ENCODE measurements around the gene HHLA2.

HHLA2 gene

DNA sequence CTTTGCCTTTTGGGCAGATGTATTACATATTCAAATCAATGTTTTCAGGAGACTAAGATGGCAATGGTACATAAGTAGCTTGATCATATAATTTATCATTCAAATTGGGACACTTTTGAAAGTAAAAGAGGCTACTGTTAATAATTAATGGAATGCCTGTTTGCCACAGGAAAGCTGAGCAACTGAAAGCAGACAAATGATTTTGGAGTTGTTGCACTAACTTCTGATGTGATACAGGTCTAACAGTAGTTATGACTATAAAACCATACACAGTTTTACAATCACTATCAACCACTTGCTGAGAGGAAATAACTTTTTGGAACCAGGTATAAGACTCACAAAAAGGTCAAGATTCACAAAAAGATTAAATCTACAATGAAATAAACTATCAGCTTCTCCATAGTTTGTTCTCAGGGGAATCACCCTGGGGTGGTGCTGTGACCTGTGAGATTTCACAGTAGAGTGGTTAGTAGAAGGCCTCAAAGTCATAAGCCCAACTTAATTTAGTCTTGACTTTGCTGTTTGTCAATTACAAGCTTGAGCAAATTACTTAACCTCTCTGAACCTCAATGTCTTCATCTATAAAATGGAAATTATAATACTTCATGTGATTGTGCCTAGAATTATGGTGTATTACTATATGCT, 42.7 kb downstream of the HHLA2 start:
- no peak for DNase-seq
- no peak overlapping the region for H3K27ac Mint-ChIP-seq
- ATAC-seq (replicated peaks): no peak

GRCh38 chr3:108341911-108342310, 45.6 kb downstream of the HHLA2 start:
- H3K9me3 Mint-ChIP-seq: no peaks in the 10 kb centered on the region
- H3K4me3 Mint-ChIP-seq: no peak overlapping the region
- no peak overlapping the region for H3K27ac Mint-ChIP-seq
- H3K4me1 Mint-ChIP-seq (ENCODE audit: low read depth in 2 of 2): peaks cover 0 to 7% of the 10 kb centered on the region in 2 donors
- DNase-seq (no peak), ATAC-seq (replicated peaks) (no peak)
- H3K27me3 Mint-ChIP-seq: no peaks in the 10 kb centered on the region
- H3K36me3 Mint-ChIP-seq (ENCODE audit: insufficient read depth): no peaks in the 10 kb centered on the region

More for the DNA sequence above, 42.7 kb downstream of the HHLA2 start:
- Mint-ChIP-seq H3K4me1 (ENCODE audit: low read depth in 2 of 2) (peaks cover 0 to 7% of the 10 kb centered on the region in 2 donors), H3K36me3 (ENCODE audit: insufficient read depth) (no peaks in the 10 kb centered on the region), H3K4me3 (no peak overlapping the region), H3K9me3 (no peaks in the 10 kb centered on the region), H3K27me3 (no peaks in the 10 kb centered on the region)

DNA sequence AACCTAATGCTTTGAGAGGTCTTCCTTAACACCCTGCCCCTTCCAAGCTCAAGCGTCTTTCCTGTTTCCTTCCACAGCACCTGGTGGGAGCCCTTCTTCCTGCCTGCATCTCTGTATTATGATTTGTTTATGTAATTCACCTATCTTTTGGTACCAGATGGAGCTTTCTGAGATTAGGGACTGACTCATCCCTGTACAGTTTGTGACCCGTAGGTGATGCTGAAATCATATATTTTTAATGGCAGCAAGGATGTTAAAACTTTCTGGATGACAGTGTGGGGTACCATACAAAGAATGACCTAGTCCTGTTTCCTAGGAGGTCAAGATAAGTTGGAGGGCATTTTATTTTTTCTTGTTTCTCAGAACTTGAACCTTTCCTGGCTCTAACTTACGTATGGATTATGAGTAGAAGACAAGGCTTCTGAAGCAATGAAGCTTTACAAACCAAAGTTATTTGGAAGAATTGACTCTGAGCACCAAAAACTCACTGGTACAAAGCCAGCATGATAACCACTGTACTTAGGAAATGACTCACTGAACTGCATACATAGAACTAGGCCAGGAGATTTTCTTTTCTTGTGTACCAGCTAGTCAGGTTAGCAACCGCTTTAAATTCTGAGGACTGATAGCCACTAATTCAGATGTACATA, 46.6 kb downstream of the HHLA2 start:
- Mint-ChIP-seq H3K4me1 (ENCODE audit: low read depth in 2 of 2) (peaks cover 0 to 7% of the 10 kb centered on the region in 2 donors), H3K36me3 (ENCODE audit: insufficient read depth) (no peaks in the 10 kb centered on the region), H3K4me3 (no peak overlapping the region), H3K27me3 (peaks cover 3 to 8% of the 10 kb centered on the region in 2 donors), H3K27ac (peak overlapping the region in 1 of 2 donors; percentile 42), H3K9me3 (peaks cover 0 to 5% of the 10 kb centered on the region in 2 donors)
- ATAC-seq (replicated peaks): peak; percentile 67
- no peak for DNase-seq

GRCh38 chr3:108343491-108343890, 47.1 kb downstream of the HHLA2 start:
- H3K9me3 Mint-ChIP-seq: peaks cover 0 to 5% of the 10 kb centered on the region in 2 donors
- peaks cover 0 to 7% of the 10 kb centered on the region in 2 donors for H3K4me1 Mint-ChIP-seq (ENCODE audit: low read depth in 2 of 2)

DNA sequence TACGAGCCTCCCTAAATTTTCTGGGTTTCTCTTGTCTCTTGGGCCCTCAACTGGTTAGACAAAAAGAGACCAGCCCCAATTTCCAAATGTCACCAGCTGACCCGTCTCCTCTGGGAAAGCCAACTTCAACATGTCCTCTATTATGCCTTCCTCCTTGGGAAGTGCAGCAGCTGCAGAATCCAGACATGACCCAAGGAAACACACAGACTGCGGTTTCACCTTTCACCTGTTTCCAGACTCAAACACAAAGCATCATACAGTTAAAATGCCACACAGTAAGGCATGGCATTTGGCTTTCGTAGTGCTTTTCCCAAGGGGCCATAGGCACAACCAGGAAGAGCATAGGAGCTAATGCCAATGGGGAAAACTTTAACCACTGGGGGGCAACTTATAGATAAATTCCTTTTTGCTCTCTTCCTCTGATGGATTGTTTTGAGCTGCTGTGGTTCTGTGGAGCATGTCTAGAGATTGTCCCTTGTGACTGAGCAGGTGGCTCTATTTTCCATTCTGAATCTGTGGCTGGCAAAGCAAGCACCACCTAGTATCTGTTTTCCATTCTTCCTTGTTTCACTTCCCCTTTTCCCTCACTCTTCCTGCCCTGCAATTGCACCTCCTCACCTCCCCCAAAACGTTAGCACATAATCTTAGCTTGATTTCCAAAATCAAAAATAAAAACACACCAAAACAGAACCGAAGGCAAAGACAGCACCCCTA, 49.3 kb downstream of the HHLA2 start:
- Mint-ChIP-seq H3K27me3 (peaks cover 8 to 10% of the 10 kb centered on the region in 2 donors), H3K4me3 (no peak overlapping the region)
- no peak for ATAC-seq (replicated peaks)

More at GRCh38 chr3:108343491-108343890, 47.1 kb downstream of the HHLA2 start:
- peaks cover 8 to 10% of the 10 kb centered on the region in 2 donors for H3K27me3 Mint-ChIP-seq
- DNase-seq (no peak), ATAC-seq (replicated peaks) (no peak)
- H3K4me3 Mint-ChIP-seq: no peak overlapping the region
- no peak overlapping the region for H3K27ac Mint-ChIP-seq
- no peaks in the 10 kb centered on the region for H3K36me3 Mint-ChIP-seq (ENCODE audit: insufficient read depth)

DNA sequence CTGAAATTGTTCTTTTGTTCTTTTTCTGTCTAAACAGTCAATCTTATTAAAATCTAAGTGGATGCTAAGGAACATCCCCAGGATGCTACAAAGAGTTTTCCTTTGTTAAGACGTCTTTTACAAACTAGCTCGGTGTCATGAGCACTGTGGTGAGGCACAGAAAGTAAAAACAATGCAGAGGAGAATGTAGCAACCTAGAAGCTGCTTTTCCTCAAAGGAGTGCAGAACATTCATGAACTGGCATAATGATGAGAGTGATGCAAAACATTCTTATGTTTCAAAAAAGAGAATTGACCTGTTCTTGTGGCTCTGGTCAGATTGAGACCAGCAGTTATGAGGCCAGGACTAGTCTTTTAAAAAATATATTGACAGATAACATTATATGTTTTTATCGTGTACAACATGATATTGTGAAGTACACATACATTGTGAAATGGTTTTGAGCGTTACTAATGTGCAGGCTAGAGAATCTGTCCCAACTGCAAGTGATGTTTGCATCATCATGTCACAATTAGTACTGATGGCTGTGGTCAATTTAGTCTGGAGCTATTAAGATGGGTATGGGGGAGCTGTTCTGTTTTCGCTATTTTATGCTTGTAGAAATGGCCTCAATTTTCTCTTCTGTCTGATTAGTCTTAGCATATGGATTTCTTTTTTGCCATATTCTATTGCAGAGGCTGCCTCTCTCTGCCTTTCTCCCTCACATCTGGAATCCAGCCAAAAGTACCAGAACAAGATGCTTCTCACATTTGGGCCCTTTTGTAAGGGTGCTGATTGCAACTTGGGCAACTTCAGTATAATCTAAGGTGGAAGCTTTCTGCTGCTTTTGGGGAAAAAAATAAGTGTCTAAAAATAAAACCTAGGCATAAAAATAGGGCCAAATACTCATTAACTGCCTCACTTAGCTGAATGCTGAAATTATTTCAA, 50.2 kb downstream of the HHLA2 start:
- Mint-ChIP-seq H3K4me1 (ENCODE audit: low read depth in 2 of 2) (peaks cover 0 to 7% of the 10 kb centered on the region in 2 donors), H3K4me3 (no peak overlapping the region), H3K27ac (no peak overlapping the region), H3K36me3 (ENCODE audit: insufficient read depth) (no peaks in the 10 kb centered on the region), H3K9me3 (peaks cover 0 to 5% of the 10 kb centered on the region in 2 donors), H3K27me3 (peaks cover 8 to 10% of the 10 kb centered on the region in 2 donors)
- ATAC-seq (replicated peaks) (no peak), DNase-seq (no peak)

More for the DNA sequence above, 49.3 kb downstream of the HHLA2 start:
- Mint-ChIP-seq H3K36me3 (ENCODE audit: insufficient read depth) (no peaks in the 10 kb centered on the region), H3K27ac (no peak overlapping the region), H3K4me1 (ENCODE audit: low read depth in 2 of 2) (peaks cover 0 to 7% of the 10 kb centered on the region in 2 donors), H3K9me3 (peaks cover 0 to 5% of the 10 kb centered on the region in 2 donors)
- no peak for DNase-seq

DNA sequence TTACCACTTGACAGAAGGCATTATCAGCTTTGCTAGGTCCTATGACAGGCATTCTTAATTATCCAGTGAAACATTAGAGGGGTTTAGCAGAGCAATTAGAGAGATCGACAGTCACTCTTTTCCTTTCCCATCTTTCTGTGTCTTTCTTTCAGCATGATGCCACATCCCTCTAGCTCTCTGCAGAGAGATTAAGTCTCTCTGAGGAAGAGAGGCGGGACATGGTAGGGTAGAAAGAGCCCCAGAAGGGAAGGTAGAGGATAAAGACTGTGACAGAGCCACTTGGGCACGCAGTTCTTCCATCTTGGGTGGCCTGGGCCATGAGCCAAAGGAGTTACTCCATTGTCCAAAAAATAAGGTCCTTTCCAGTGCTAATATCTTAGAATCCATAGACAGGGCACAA, 55.8 kb downstream of the HHLA2 start:
- Mint-ChIP-seq H3K4me1 (ENCODE audit: low read depth in 2 of 2) (no peaks in the 10 kb centered on the region), H3K9me3 (peaks cover 0 to 5% of the 10 kb centered on the region in 2 donors), H3K27ac (no peak overlapping the region), H3K36me3 (ENCODE audit: insufficient read depth) (no peaks in the 10 kb centered on the region), H3K4me3 (no peak overlapping the region), H3K27me3 (peaks cover 8 to 10% of the 10 kb centered on the region in 2 donors)
- ATAC-seq (replicated peaks) (no peak), DNase-seq (no peak)

GRCh38 chr3:108354562-108354961, 58.2 kb downstream of the HHLA2 start:
- DNase-seq (no peak), ATAC-seq (replicated peaks) (no peak)
- H3K9me3 Mint-ChIP-seq: no peaks in the 10 kb centered on the region
- H3K4me1 Mint-ChIP-seq (ENCODE audit: low read depth in 2 of 2): no peaks in the 10 kb centered on the region
- no peaks in the 10 kb centered on the region for H3K36me3 Mint-ChIP-seq (ENCODE audit: insufficient read depth)
- H3K27me3 Mint-ChIP-seq: no peaks in the 10 kb centered on the region
- H3K4me3 Mint-ChIP-seq: no peak overlapping the region
- H3K27ac Mint-ChIP-seq: no peak overlapping the region

GRCh38 chr3:108357042-108357441, 60.7 kb downstream of the HHLA2 start:
- H3K27ac Mint-ChIP-seq: no peak overlapping the region
- no peak overlapping the region for H3K4me3 Mint-ChIP-seq
- H3K4me1 Mint-ChIP-seq (ENCODE audit: low read depth in 2 of 2): no peaks in the 10 kb centered on the region
- ATAC-seq (replicated peaks) (no peak), DNase-seq (no peak)
- H3K9me3 Mint-ChIP-seq: no peaks in the 10 kb centered on the region
- no peaks in the 10 kb centered on the region for H3K27me3 Mint-ChIP-seq
- no peaks in the 10 kb centered on the region for H3K36me3 Mint-ChIP-seq (ENCODE audit: insufficient read depth)

DNA sequence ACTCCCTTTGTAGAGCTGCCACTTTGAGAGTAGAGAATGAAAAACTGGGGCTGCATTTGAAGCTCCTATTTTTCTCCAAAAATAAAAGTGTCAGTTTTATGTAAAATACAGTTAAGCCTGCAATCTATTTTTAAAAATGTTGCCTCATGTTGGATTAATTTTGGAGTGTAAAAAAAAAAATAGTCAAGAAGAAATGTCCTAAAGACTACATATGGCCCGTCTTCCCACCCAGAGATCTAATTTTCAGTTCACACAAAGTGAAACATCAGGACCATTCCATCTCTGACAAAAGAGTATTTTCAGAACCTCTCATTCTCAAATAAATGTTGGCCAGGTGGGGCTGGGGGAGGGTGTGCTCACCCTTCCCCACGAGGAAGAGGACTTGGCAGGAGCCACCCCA, 62.7 kb downstream of the HHLA2 start:
- Mint-ChIP-seq H3K4me3 (no peak overlapping the region), H3K27ac (no peak overlapping the region), H3K36me3 (ENCODE audit: insufficient read depth) (no peaks in the 10 kb centered on the region), H3K9me3 (no peaks in the 10 kb centered on the region), H3K27me3 (no peaks in the 10 kb centered on the region), H3K4me1 (ENCODE audit: low read depth in 2 of 2) (no peaks in the 10 kb centered on the region)
- no peak for DNase-seq
- ATAC-seq (replicated peaks): no peak

GRCh38 chr3:108376026-108376425, 79.7 kb downstream of the HHLA2 start:
- ATAC-seq (replicated peaks) (no peak), DNase-seq (no peak)
- H3K4me1 Mint-ChIP-seq (ENCODE audit: low read depth in 2 of 2): no peaks in the 10 kb centered on the region
- no peak overlapping the region for H3K27ac Mint-ChIP-seq
- H3K4me3 Mint-ChIP-seq: no peak overlapping the region
- no peaks in the 10 kb centered on the region for H3K9me3 Mint-ChIP-seq
- no peaks in the 10 kb centered on the region for H3K27me3 Mint-ChIP-seq
- H3K36me3 Mint-ChIP-seq (ENCODE audit: insufficient read depth): no peaks in the 10 kb centered on the region

GRCh38 chr3:108377384-108377783, 81.0 kb downstream of the HHLA2 start:
- no peak for DNase-seq
- Mint-ChIP-seq H3K27ac (no peak overlapping the region), H3K9me3 (no peaks in the 10 kb centered on the region)

More at GRCh38 chr3:108377384-108377783, 81.0 kb downstream of the HHLA2 start:
- no peaks in the 10 kb centered on the region for H3K27me3 Mint-ChIP-seq
- no peak for ATAC-seq (replicated peaks)
- no peak overlapping the region for H3K4me3 Mint-ChIP-seq
- H3K4me1 Mint-ChIP-seq (ENCODE audit: low read depth in 2 of 2): no peaks in the 10 kb centered on the region
- H3K36me3 Mint-ChIP-seq (ENCODE audit: insufficient read depth): no peaks in the 10 kb centered on the region

All from effector memory CD8-positive, alpha-beta T cell (primary cell).